ENCODE results near the gene DIPK1B.

Gene DIPK1B

GRCh38 chr9:136769710-136770191, 57.4 kb downstream of the DIPK1B start:
- peak; percentile 52 for DNase-seq (ENCODE audit: low read depth)

DNA sequence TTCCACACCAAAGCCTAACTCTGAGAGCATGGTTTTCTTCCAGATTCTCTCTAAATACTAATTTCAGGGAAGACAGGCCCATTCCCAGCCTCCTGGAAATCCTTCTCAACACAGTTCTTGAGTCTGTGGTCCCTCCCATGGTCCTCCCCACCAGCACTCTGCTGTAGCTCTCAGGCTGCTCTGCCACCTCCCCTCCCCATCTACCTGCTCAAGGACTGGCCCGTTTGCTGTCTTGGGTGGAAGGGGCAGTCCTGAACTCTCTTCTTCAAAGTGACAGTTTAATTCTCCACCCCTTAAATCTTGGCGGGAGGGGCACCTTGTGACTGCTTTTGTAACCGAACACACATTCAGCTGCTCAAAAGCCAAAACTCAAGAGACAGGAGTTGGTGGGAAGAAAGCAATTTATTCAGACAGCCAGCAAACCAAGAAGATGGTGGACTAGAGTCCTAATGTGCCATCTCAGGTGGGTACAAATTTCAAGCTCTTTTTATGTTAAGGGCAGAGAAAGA, 59.6 kb downstream of the DIPK1B start:
- DNase-seq (ENCODE audit: low read depth): no peak

DNA sequence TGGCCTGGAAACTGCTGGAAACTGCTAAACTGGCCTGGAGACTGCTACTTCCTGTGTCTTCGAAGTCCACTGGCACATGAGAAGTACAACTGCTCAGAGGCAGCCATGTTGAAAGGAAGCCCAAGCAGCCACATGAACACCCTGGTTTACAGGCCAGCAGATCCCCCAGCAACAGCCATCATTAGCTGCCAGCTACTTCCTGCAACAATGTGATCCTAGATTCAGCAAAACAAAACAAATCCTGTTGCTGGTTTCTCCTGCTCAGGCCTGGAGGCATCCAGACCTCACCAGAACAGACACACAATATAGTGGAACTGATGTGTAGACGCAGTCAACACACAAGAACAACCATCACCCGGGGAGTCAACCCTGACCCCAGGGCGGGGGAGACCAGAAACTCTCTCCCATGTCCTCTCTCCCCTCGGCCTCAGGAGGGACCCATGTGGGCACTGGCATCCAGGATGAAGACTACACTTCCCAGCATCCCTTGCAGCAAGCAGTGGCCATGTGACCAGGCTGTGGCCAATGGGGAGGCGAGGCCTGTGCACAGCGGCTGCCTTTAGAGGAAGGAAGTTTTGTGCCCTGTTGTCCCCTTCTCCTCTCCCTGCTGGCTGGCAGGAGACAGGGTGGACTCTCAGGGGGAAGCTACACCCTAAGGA, 61.1 kb downstream of the DIPK1B start:
- DNase-seq (ENCODE audit: low read depth): no peak

All from activated T-cell treated with anti-CD3 and anti-CD28 coated beads for 48 hours (primary cell).